PFSK-1 (cell line): Measurements from ENCODE around the gene TCF4.

Source experiments
- POLR2AphosphoS5 ChIP-seq: IDR thresholded peaks from 2 replicates; pipeline ENCODE4 v1.6.1; 2012; ENCODE audit warnings: low read depth, mild to moderate bottlenecking, control low read depth, low read length, moderate library complexity
- SIN3A ChIP-seq: IDR thresholded peaks from 2 replicates; pipeline ENCODE4 v1.6.1; 2012; ENCODE audit warnings: mild to moderate bottlenecking, low read length, moderate library complexity, borderline replicate concordance; ENCODE audit not compliant: insufficient read depth

DNA sequence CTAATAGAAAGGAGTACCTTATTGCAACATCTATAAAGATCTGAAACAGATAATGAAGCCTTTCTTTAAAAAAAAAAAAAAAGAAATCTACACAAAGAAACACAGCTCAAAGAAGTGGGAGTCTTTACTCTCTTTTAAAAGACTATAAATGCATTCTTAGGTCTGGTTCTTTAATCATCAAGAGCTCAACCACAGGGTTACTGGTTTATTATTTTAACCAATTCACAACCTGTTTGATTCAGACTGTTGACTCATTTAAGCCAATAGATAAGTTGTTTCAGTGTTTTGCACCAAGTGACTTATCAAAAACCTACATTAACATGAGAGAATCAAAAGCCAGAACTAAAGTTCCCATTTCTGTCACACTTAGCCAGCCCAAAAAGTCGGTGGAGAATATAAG, 93.1 kb downstream of the TCF4 start:
- TF ChIP-seq SIN3A (no peak), POLR2AphosphoS5 (no peak)
